GM10266 (cell line): ENCODE data around the gene CHN2.

Experiments
- DNase-seq: peaks from one replicate; pipeline ENCODE4 v3.0.0; 2012; ENCODE audit errors: extremely low spot score
- CTCF ChIP-seq: IDR thresholded peaks from 2 replicates; pipeline ENCODE4 v1.5.1; 2012; ENCODE audit warnings: mild to moderate bottlenecking, low read depth; ENCODE audit not compliant: control insufficient read depth, insufficient read depth; ENCODE audit errors: missing control alignments

The CHN2 gene

GRCh38 chr7:29163854-29164253 lies 30.7 kb upstream of the CHN2 start:
- DNase-seq: no peak
- no peak for TF ChIP-seq CTCF

- no peak for DNase-seq
- no peak for TF ChIP-seq CTCF
Measured at GRCh38 chr7:29167721-29168120, 26.9 kb upstream of the CHN2 start.

- no peak for DNase-seq
- TF ChIP-seq CTCF: no peak
Measured at GRCh38 chr7:29170781-29171180, 23.8 kb upstream of the CHN2 start.

GRCh38 chr7:29173458-29173857 lies 21.1 kb upstream of the CHN2 start:
- no peak for DNase-seq
- no peak for TF ChIP-seq CTCF

- DNase-seq: no peak
- no peak for TF ChIP-seq CTCF
Measured at GRCh38 chr7:29177963-29178600, 16.5 kb upstream of the CHN2 start.

DNA sequence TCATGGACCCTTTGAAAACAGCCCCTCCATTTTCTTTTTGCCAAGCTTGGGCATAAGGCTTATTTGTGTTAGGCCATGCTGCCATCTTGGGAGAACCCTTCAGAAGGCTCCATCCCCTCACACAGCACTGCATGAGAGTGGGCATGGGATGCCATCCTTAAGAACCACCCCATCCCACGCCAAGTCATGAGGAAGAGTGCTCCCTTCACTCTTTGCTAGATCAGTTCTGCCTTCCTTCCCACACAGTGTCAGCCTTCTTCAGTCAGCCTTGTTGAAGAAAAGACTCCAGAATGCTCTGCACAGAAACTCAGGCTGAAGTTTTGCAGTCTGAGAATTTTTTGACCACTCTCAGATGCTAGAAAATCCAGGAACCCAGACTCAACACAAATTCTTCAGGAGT lies 15.5 kb upstream of the CHN2 start:
- DNase-seq: no peak

More for the DNA sequence above, 15.5 kb upstream of the CHN2 start:
- no peak for TF ChIP-seq CTCF
